IPS-11a (cell line): Measurements from ENCODE around the gene DDC.
A peak's percentile ranks its signal among the peaks of the same experiment; 100 is the strongest.
"Not testable (repeated sequence)": the region's sequence is repeated elsewhere in the genome, so short reads cannot be mapped to it uniquely, and the experiment has no call there.

Experiments
- H3K4me3 ChIP-seq: one replicate; pipeline ENCODE4 v1.5.1; 2013; ENCODE audit warnings: low read depth, low read length, control low read depth

DDC gene

GRCh38 chr7:50462361-50462760 is 102.8 kb downstream of the DDC start:
- no peak overlapping the region for H3K4me3 ChIP-seq

GRCh38 chr7:50461695-50462094 is 103.5 kb downstream of the DDC start:
- no peak overlapping the region for H3K4me3 ChIP-seq

DNA sequence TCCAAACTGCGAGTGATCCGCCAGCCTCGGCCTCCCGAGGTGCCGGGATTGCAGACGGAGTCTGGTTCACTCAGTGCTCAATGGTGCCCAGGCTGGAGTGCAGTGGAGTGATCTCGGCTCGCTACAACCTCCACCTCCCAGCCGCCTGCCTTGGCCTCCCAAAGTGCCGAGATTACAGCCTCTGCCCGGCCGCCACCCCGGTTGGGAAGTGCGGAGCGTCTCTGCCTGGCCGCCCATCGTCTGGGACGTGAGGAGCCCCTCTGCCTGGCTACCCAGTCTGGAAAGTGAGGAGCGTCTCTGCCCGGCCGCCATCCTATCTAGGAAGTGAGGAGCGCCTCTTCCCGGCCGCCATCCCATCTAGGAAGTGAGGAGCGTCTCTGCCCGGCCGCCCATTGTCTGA is 106.0 kb downstream of the DDC start:
- H3K4me3 ChIP-seq: not testable (repeated sequence)

DNA sequence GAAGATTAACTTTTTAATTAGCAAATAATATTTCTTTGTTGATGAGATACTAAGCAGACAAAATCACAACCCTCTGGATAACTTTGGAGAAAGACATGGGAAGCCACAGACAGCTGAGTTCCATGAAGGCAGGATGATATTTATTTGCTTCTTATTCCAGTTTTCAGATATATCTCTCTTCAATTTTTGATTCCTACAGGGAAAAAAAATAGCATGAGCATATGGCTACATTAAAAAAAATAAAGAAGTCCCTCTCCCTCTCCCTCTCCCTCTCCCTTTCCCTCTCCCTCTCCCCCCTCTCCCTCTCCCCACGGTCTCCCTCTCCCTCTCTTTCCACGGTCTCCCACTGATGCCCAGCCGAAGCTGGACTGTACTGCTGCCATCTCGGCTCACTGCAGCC is 106.6 kb downstream of the DDC start:
- H3K4me3 ChIP-seq: not testable (repeated sequence)

- H3K4me3 ChIP-seq: no peak overlapping the region
Measured at GRCh38 chr7:50456371-50457123, 108.7 kb downstream of the DDC start.

GRCh38 chr7:50455658-50456057 is 109.5 kb downstream of the DDC start:
- H3K4me3 ChIP-seq: no peak overlapping the region

DNA sequence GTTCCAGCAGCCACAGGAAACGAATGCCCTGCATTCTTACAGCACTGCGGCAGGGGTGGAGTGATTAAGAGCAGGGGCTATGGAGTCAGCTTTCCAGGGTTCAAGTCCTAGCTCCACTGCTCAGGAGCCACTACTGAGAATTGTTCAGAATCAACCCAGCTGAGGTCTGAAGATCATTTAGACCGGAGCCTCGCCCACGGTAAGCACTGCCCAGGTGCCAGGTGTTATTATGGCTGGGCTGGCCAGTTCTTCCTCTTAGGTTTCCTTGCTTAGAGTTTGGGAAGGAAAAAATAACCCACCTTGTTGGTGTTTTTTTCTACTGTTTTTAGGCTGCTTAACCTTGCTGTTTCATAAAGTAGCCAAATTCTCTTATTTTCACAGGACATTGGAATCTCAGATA is 110.2 kb downstream of the DDC start:
- H3K4me3 ChIP-seq: no peak overlapping the region

GRCh38 chr7:50450590-50451032 is 114.6 kb downstream of the DDC start:
- H3K4me3 ChIP-seq: peak overlapping the region; percentile 47

- peak within 1 kb of the TSS; percentile 47 for H3K4me3 ChIP-seq
Measured at GRCh38 chr7:50449881-50450589, 115.2 kb downstream of the DDC start, which contains the start of gene FIGNL1. TSS of gene FIGNL1 (minus strand) at chr7:50450350. CDS start at chr7:50447287, 3,063 bp downstream.

DNA sequence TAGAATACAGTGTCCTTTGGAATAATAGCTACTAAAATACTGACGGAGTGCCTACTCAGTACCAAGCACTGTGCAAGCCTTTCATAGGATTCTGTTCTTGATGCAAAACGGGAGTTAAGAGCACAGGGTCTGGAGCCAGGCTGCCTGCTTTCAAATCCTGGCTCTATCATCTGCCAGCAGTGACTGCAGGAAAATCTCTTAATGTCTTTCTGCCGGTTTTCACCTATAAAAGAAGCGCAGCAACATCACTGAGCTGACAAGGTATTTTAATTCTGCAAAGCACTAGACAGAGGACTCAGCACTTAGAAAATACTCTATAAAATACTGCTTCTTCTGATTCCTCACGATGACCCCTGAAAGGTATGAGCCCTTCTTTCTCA is 115.7 kb downstream of the DDC start:
- H3K4me3 ChIP-seq: peak overlapping the region; percentile 47

DNA sequence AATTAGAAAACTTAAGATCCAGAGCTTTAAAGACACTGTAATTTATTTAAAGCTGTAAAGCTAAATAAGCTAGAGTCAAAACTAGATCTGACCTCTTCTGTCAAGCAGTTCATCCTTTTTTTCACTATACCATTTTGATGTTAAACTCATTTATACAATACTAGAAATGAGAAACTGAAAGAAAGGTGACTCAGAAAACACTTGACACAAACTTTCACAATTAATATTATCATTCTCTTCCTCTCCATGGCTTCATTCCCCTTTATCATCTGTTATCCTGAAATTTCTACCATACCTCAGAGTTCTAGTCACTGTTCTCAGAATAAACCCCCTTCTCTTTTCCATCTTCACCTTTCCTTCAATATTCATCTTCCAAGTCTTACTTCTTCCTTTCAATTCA is 116.4 kb downstream of the DDC start:
- no peak overlapping the region for H3K4me3 ChIP-seq

- H3K4me3 ChIP-seq: no peak overlapping the region
Measured at GRCh38 chr7:50446542-50446960, 118.7 kb downstream of the DDC start.

- no peak overlapping the region for H3K4me3 ChIP-seq
Measured at GRCh38 chr7:50436133-50436806, 128.9 kb downstream of the DDC start.

DNA sequence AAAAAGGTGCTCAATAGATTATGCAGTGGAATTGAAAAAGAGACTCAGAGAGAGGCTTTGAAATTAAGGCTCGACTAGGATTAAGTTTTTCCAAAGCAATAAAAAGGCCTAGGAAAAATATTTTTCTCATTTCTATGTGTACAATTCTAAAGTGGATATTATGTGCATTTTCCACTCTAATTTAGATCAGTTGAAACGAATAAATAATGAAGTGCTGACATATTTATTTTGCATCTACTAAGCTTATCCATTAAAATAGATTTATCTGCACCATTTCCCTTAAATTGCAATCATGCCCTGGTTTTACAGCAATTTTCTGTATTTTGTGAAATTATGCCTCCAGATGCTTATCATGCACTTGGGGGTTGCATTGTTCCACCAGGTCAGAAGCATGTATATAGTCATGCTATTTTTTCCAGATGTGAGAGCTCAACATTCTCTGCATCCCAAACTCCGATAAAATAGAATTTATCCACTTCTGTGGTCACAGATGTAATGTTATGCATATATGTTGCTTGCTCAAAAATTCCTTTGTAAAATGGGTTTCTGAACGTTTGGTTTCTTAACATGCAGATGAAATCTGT is 133.4 kb downstream of the DDC start:
- no peak overlapping the region for H3K4me3 ChIP-seq

DNA sequence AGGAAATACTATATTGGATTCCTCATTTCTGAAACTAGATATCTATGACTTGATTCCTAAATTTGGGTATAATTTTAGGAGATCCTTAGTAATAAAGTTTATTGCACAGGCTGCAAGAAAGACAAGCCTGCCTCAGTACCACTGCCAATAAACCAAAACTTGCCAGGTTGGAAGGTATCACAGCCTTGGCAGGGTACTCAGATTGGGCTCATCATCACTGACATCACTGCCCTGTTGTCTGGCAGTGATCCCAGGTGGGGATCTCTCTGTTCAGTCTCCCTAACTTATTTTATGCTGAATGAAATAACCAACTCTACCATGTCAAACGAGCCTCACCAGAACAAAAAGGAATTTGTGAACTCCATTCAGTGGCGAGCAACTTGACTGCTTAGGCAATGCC is 133.9 kb downstream of the DDC start:
- H3K4me3 ChIP-seq: no peak overlapping the region

- no peak overlapping the region for H3K4me3 ChIP-seq
Measured at GRCh38 chr7:50428911-50429310, 136.3 kb downstream of the DDC start.

- no peak overlapping the region for H3K4me3 ChIP-seq
Measured at GRCh38 chr7:50427518-50427917, 137.7 kb downstream of the DDC start.

DNA sequence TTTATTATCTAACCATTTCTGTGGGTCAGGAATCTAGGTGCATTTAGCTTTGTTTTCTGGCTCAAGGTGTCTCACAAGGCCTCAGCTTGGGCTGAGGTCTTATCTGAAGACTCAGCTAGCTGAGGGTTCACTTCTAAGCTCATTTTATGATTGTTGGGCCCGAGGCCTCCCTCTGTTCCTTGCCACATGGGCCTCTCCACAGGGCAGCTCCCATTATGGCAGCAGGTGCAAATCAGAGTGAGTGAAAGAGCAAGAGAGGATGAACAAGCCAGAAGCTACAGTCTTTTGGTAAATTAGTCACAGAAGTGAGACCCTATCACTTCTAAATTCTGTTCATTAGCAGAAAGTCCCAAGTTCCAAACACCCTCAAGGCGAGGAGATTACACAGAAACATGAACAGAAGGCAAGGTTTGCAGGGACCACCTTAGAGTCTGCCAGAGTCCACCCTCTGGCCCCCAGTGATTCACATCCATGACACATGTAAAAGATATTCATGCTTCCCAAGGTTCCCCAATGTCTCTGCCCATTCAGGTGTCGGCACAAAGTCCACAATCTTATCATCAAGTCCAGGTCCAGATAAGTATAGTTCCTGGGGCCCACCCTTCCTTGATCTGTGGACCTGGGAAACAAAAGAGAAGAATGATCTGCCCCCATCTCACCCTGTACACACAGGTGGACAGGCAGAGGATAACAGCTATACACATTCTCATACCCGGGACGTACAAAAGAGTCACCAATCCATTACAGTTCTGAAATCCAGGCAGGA is 138.7 kb downstream of the DDC start:
- no peak overlapping the region for H3K4me3 ChIP-seq

DNA sequence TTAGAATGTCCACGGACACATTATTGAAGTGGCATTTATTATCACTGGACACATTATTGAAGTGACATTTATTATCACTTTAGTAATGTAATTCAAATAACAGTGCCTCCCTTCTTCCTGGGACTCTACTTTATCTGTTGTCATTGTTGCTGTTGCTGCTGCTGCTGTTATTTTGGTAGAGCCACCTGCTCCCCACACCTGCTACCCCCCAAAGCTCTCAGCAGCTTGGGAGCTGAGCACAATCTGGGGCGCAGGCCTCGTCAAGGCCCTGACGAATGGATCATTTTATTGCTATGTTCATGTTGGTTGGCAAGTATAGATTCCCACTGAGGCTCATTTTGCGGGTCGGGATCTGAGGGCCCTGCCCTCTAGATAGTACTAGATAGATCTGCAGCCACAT is 139.9 kb downstream of the DDC start:
- no peak overlapping the region for H3K4me3 ChIP-seq

DNA sequence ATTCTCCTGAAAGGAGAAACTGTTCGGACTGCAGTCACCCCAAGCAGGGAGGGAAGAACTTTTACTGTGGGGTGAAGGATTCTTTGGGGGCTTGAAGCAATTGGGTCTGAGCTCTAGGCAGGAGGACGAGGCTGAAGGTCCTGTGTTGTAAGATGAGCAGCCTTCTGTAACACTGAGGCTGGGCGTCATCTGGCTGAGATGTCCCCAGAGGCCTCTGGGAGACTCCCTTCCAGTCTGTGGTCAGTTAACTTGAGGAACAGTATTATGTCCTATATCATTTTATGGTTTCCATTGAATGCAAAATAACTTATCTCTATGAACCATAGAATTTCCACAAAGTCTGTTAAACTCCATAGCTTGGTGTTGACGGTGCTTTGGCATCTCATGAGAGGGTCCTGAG is 141.3 kb downstream of the DDC start:
- H3K4me3 ChIP-seq: no peak overlapping the region

DNA sequence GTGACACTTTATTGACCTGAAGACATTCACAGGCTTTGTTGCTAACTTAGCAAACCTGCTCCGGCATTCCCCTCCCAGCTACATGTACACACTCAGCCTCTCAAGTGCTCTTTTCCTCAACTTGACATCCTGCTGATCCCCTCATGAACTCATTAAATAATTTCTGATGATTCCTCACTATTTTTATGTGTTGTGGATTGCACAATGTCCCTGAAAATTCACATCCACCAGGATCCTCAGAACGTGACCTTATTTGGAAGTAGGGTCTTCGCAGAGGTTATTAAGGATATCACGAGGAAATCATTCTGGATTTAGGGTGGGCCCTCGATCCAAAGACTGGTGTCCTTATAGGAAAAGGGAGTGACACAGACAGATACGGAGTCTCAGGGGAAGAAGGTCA is 142.3 kb downstream of the DDC start:
- no peak overlapping the region for H3K4me3 ChIP-seq
